ENCODE data around the gene FOXN3. TPM values are rescaled to one million over a fixed set of nuclear protein-coding genes. Genes with fewer than 3 reads are reported as not detected.
A peak's percentile ranks its signal among the peaks of the same experiment; 100 is the strongest.

FOXN3 gene
- total RNA-seq, 1 experiment from 2014 or later, result 125 TPM

DNA sequence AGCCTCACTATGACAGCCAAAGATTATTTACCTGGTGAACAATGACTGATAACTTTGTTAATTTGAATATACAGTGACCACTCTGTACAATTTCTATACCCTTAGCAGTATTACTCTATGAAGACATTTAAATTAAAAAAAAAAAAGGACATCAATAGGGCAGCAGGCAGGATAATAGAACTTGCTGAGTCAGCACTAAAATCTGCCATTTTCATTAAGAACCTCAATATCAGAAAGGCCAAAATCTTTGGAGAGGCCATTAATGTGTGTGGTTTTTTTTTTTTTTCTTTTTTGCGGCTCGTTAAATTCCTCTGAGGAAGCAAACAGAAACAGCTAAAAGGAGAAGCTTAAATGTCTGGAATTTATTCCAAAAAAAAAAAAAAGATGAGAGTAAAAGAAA, 73.7 kb downstream of the FOXN3 start:
- peaks cover 56 to 59% of the 10 kb centered on the region in 2 experiments for H3K4me1 Mint-ChIP-seq
- peaks cover 24% of the 10 kb centered on the region for H3K4me1 ChIP-seq (ENCODE audit: insufficient read depth, low read length)
- no peak for DNase-seq

More for the DNA sequence above, 73.7 kb downstream of the FOXN3 start:
- peaks cover 4% of the 10 kb centered on the region for H3K79me1 ChIP-seq (ENCODE audit: insufficient read depth, low read depth, low read length, poor library complexity, severe bottlenecking)
- no peak overlapping the region for H3K14ac ChIP-seq (ENCODE audit: insufficient read depth, low read length)
- H3K9me3 ChIP-seq (ENCODE audit: control insufficient read depth, low read depth, low read length), result no peaks in the 10 kb centered on the region
- no peak overlapping the region for H3K23ac ChIP-seq (ENCODE audit: insufficient read length, low read depth, low read length)
- no peak overlapping the region for H3K27ac ChIP-seq (ENCODE audit: insufficient read length, low read depth, low read length)
- no peak overlapping the region for H4K8ac ChIP-seq (replicated peaks; ENCODE audit: insufficient read length, low read depth, low read length)
- H2BK5ac ChIP-seq (ENCODE audit: insufficient read length, low read length), result no peak overlapping the region
- H3K56ac ChIP-seq (ENCODE audit: insufficient read length, low read depth, low read length), result no peak overlapping the region
- H3K27ac Mint-ChIP-seq, result peak overlapping the region in 2 of 3 experiments; percentile 17 to 45; a peak in 1 of 7 replicates
- no peak overlapping the region for H3K18ac ChIP-seq (ENCODE audit: insufficient read length, low read depth, low read length)
- H4K5ac ChIP-seq (ENCODE audit: insufficient read length, low read depth, low read length), result no peak overlapping the region
- H3K27me3 ChIP-seq (ENCODE audit: insufficient read depth, low read length), result no peaks in the 10 kb centered on the region
- H4K20me1 ChIP-seq (ENCODE audit: control insufficient read depth, insufficient read depth, insufficient read length), result no peaks in the 10 kb centered on the region
- H3K4me2 ChIP-seq (ENCODE audit: insufficient read depth, insufficient read length, low read length), result no peak overlapping the region
- no peaks in the 10 kb centered on the region for H3K27me3 Mint-ChIP-seq (ENCODE audit: low read depth)
- no peak overlapping the region for H2AFZ ChIP-seq (ENCODE audit: low read length)
- H2AK5ac ChIP-seq (ENCODE audit: insufficient read length, low read length), result no peak overlapping the region
- peaks cover 38 to 52% (median 41%) of the 10 kb centered on the region in 3 experiments for H3K36me3 Mint-ChIP-seq (ENCODE audit: insufficient read depth in 1 of 3, low read depth in 3 of 3)
- peaks cover 26% of the 10 kb centered on the region; the same call in 1 of the 2 replicates for H3K79me2 ChIP-seq (ENCODE audit: insufficient read depth, low read length)
- H2BK20ac ChIP-seq (ENCODE audit: low read depth, low read length, poor library complexity, severe bottlenecking), result no peak overlapping the region
- H4K91ac ChIP-seq (ENCODE audit: insufficient read length, low read depth, low read length), result no peak overlapping the region
- no peak overlapping the region for H3K4ac ChIP-seq (ENCODE audit: low read depth, low read length)
- WGBS (ENCODE audit: extremely low coverage, insufficient read length, low lambda C conversion rate), result no CpG with 5 or more reads among the region's 2 CpGs
- no peaks in the 10 kb centered on the region for H3K23me2 ChIP-seq (ENCODE audit: insufficient read length, low read depth, low read length, poor library complexity, severe bottlenecking)
- H3K4me3 Mint-ChIP-seq, result no peak overlapping the region
- H3K9me3 Mint-ChIP-seq, result no peaks in the 10 kb centered on the region
- H2BK15ac ChIP-seq (ENCODE audit: low read depth, low read length), result no peak overlapping the region
- TF ChIP-seq, protein P1, sequence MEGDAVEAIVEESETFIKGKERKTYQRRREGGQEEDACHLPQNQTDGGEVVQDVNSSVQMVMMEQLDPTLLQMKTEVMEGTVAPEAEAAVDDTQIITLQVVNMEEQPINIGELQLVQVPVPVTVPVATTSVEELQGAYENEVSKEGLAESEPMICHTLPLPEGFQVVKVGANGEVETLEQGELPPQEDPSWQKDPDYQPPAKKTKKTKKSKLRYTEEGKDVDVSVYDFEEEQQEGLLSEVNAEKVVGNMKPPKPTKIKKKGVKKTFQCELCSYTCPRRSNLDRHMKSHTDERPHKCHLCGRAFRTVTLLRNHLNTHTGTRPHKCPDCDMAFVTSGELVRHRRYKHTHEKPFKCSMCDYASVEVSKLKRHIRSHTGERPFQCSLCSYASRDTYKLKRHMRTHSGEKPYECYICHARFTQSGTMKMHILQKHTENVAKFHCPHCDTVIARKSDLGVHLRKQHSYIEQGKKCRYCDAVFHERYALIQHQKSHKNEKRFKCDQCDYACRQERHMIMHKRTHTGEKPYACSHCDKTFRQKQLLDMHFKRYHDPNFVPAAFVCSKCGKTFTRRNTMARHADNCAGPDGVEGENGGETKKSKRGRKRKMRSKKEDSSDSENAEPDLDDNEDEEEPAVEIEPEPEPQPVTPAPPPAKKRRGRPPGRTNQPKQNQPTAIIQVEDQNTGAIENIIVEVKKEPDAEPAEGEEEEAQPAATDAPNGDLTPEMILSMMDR (conservative IDR thresholded peaks at IDR 0.05), result no peak
- H3T11ph ChIP-seq (ENCODE audit: low read length), result no peak overlapping the region
- H3K9ac ChIP-seq (ENCODE audit: extremely low read depth, insufficient read length, low read length), result no peak overlapping the region
- H2BK12ac ChIP-seq (ENCODE audit: insufficient read length, low read depth, low read length), result no peak overlapping the region
- no peak overlapping the region for H2BK120ac ChIP-seq (ENCODE audit: low read depth, low read length, poor library complexity, severe bottlenecking)
